ENCODE measurements around the gene TBXT. TPM values are rescaled to one million over a fixed set of nuclear protein-coding genes. Genes with fewer than 3 reads are reported as not detected.
A peak's percentile ranks its signal among the peaks of the same experiment; 100 is the strongest.

Gene TBXT
- total RNA-seq, 1 donor from 2014 or later: not detected

GRCh38 chr6:166162599-166163342, 4.9 kb downstream of the TBXT start:
- Histone ChIP-seq H3K27ac (no peak overlapping the region), H3K36me3 (no peaks in the 10 kb centered on the region), H3K4me3 (no peak overlapping the region), H3K9me3 (no peaks in the 10 kb centered on the region), H3K4me1 (peaks cover 7% of the 10 kb centered on the region), H3K27me3 (peaks cover 50% of the 10 kb centered on the region)
- DNase-seq: no peak
- intact Hi-C loops (cut with DNase I): no loop called here
- no peak for ATAC-seq
- no peak for TF ChIP-seq CTCF (IDR thresholded peaks at IDR 0.05)

- Histone ChIP-seq H3K36me3 (no peaks in the 10 kb centered on the region), H3K27ac (no peak overlapping the region), H3K27me3 (peaks cover 6% of the 10 kb centered on the region), H3K4me1 (no peaks in the 10 kb centered on the region), H3K9me3 (no peaks in the 10 kb centered on the region), H3K4me3 (no peak overlapping the region)
- no peak for DNase-seq
- TF ChIP-seq CTCF (IDR thresholded peaks at IDR 0.05): no peak
- peak; percentile 43 for ATAC-seq
- intact Hi-C loops (cut with DNase I): no loop called here
Observed at GRCh38 chr6:166157930-166158617, 9.6 kb downstream of the TBXT start.

GRCh38 chr6:166156942-166157341, 10.7 kb downstream of the TBXT start:
- H3K36me3 ChIP-seq: no peaks in the 10 kb centered on the region
- DNase-seq (no peak), ATAC-seq (no peak)
- peak; percentile 23 for TF ChIP-seq CTCF (IDR thresholded peaks at IDR 0.05)
- intact Hi-C loops (cut with DNase I): no loop called here
- H3K4me3 ChIP-seq: no peak overlapping the region
- H3K9me3 ChIP-seq: no peaks in the 10 kb centered on the region
- no peak overlapping the region for H3K27ac ChIP-seq
- H3K27me3 ChIP-seq: no peaks in the 10 kb centered on the region
- no peaks in the 10 kb centered on the region for H3K4me1 ChIP-seq

GRCh38 chr6:166153966-166154365, 13.7 kb downstream of the TBXT start:
- no peak for DNase-seq
- TF ChIP-seq CTCF (IDR thresholded peaks at IDR 0.05): no peak
- intact Hi-C loops (cut with DNase I): no loop called here

GRCh38 chr6:166152660-166153059, 15.0 kb downstream of the TBXT start:
- intact Hi-C loops (cut with DNase I): no loop called here
- H3K9me3 ChIP-seq: peaks cover 12% of the 10 kb centered on the region
- DNase-seq: no peak
- H3K36me3 ChIP-seq: no peaks in the 10 kb centered on the region
- TF ChIP-seq CTCF (IDR thresholded peaks at IDR 0.05): no peak
- H3K27ac ChIP-seq: no peak overlapping the region
- no peak for ATAC-seq
- H3K4me1 ChIP-seq: no peaks in the 10 kb centered on the region
- H3K4me3 ChIP-seq: no peak overlapping the region
- no peaks in the 10 kb centered on the region for H3K27me3 ChIP-seq

More at GRCh38 chr6:166153966-166154365, 13.7 kb downstream of the TBXT start:
- Histone ChIP-seq H3K36me3 (no peaks in the 10 kb centered on the region), H3K9me3 (peaks cover 12% of the 10 kb centered on the region), H3K27me3 (no peaks in the 10 kb centered on the region), H3K4me1 (no peaks in the 10 kb centered on the region), H3K4me3 (no peak overlapping the region), H3K27ac (no peak overlapping the region)
- no peak for ATAC-seq
